CD14-positive monocyte (primary cell): ENCODE results near the gene CARMIL1. TPM values are rescaled to one million over a fixed set of nuclear protein-coding genes. Genes with fewer than 3 reads are reported as not detected.

Experiments
- DNase-seq, 3 donors: peaks; one replicate each; pipeline ENCODE4 v3.0.0-alpha.2; 2011 to 2022
- H2AFZ ChIP-seq: 2 replicates; pipeline ENCODE4 v1.6.0; 2012; ENCODE audit warnings: mild to moderate bottlenecking, low read depth, low read length, inconsistent platforms; ENCODE audit not compliant: insufficient read depth, poor library complexity, severe bottlenecking
- H3K27ac ChIP-seq, 2 donors: 1 replicate in 1 of 2; 2 replicates in 1 of 2; pipeline ENCODE4 v1.5.1; 2012 to 2013; ENCODE audit warnings: low read length in 2 of 2, control low read depth in 1 of 2, inconsistent platforms in 1 of 2, low read depth in 1 of 2, mild to moderate bottlenecking in 1 of 2
- H3K27me3 ChIP-seq, 2 donors: one replicate each; pipeline versions ENCODE4 v1.6.0 to v1.6.1; 2011 to 2013; ENCODE audit warnings: low read length in 2 of 2; ENCODE audit not compliant: control insufficient read depth in 2 of 2, insufficient read depth in 2 of 2
- H3K36me3 ChIP-seq, 2 donors: replicated peaks in 1 of 2; 1 replicate in 1 of 2; 2 replicates in 1 of 2; pipeline versions ENCODE4 v1.5.1 to v1.6.1; 2012 to 2013; ENCODE audit warnings: low read length in 2 of 2, control low read depth in 1 of 2, inconsistent platforms in 1 of 2, mild to moderate bottlenecking in 1 of 2; ENCODE audit not compliant: insufficient read depth in 2 of 2, control insufficient read depth in 1 of 2
- H3K4me1 ChIP-seq, 2 donors: 1 replicate in 1 of 2; 2 replicates in 1 of 2; pipeline versions ENCODE4 v1.5.1 to v1.6.1; 2012 to 2013; ENCODE audit warnings: low read length in 2 of 2, control low read depth in 1 of 2, inconsistent platforms in 1 of 2, mild to moderate bottlenecking in 1 of 2, moderate library complexity in 1 of 2; ENCODE audit not compliant: insufficient read depth in 2 of 2, control insufficient read depth in 1 of 2
- H3K4me2 ChIP-seq: replicated peaks from 2 replicates; pipeline ENCODE3; 2012; ENCODE audit warnings: low read length, moderate library complexity, mild to moderate bottlenecking; ENCODE audit not compliant: poor library complexity, severe bottlenecking; ENCODE audit errors: extremely low read depth
- H3K4me3 ChIP-seq, 3 experiments: fragments of 200-600 bp in 1 of 3; sonication (generic) in 1 of 3; replicated peaks in 1 of 3; 1 replicate in 2 of 3; 2 replicates in 1 of 3; pipeline ENCODE4 v1.5.1; 2011 to 2013; ENCODE audit warnings: low read length in 3 of 3, mild to moderate bottlenecking in 3 of 3, control low read depth in 2 of 3, low read depth in 2 of 3, inconsistent platforms in 1 of 3, moderate library complexity in 1 of 3
- H3K79me2 ChIP-seq: 2 replicates; pipeline ENCODE4 v1.6.0; 2012; ENCODE audit warnings: mild to moderate bottlenecking, control low read depth, inconsistent platforms, low read length, moderate library complexity; ENCODE audit not compliant: insufficient read depth
- H3K9ac ChIP-seq: 2 replicates; pipeline ENCODE4 v1.6.0; 2017; ENCODE audit warnings: low read length, mild to moderate bottlenecking; ENCODE audit not compliant: insufficient read depth, poor library complexity, severe bottlenecking
- H3K9me3 ChIP-seq, 2 donors: replicated peaks in 1 of 2; 1 replicate in 1 of 2; 2 replicates in 1 of 2; pipeline versions ENCODE4 v1.5.1 to v1.6.1; 2012 to 2013; ENCODE audit warnings: low read length in 2 of 2, control low read depth in 1 of 2; ENCODE audit not compliant: control insufficient read depth in 1 of 2, insufficient read depth in 1 of 2
- H4K20me1 ChIP-seq: 2 replicates; pipeline ENCODE4 v1.6.0; 2012; ENCODE audit warnings: mild to moderate bottlenecking, low read length, control low read depth, moderate library complexity; ENCODE audit not compliant: insufficient read depth
- H3K27ac Mint-ChIP-seq, 7 donors: one replicate each; pipeline ENCODE4 v1.8.0; 2020; ENCODE audit warnings: mild to moderate bottlenecking in 7 of 7, mixed read lengths in 7 of 7, moderate library complexity in 6 of 7, inconsistent platforms in 2 of 7
- H3K27me3 Mint-ChIP-seq, 3 donors: one replicate each; pipeline ENCODE4 v1.8.0; 2021 to 2022; ENCODE audit warnings: low read depth in 3 of 3, mild to moderate bottlenecking in 3 of 3, mixed read lengths in 3 of 3, moderate library complexity in 3 of 3, inconsistent platforms in 1 of 3
- H3K36me3 Mint-ChIP-seq, 2 donors: one replicate each; pipeline ENCODE4 v1.8.0; 2020; ENCODE audit warnings: mixed read lengths in 2 of 2, inconsistent platforms in 1 of 2, mild to moderate bottlenecking in 1 of 2
- H3K4me1 Mint-ChIP-seq: one replicate; pipeline ENCODE4 v1.8.0; 2020; ENCODE audit warnings: mild to moderate bottlenecking, mixed read lengths
- H3K4me3 Mint-ChIP-seq, 2 donors: one replicate each; pipeline ENCODE4 v1.8.0; 2020; ENCODE audit warnings: mild to moderate bottlenecking in 2 of 2, mixed read lengths in 2 of 2, moderate library complexity in 1 of 2
- H3K9me3 Mint-ChIP-seq, 7 donors: one replicate each; pipeline ENCODE4 v1.8.0; 2020 to 2022; ENCODE audit warnings: mixed read lengths in 7 of 7, mild to moderate bottlenecking in 6 of 7, moderate library complexity in 6 of 7, inconsistent platforms in 2 of 7
- CTCF ChIP-seq: fragments of 200-600 bp; IDR thresholded peaks from one replicate; pipeline ENCODE4 v1.8.0; 2022; ENCODE audit warnings: antibody characterized with exemption, mild to moderate bottlenecking
- WGBS: methylation state at CpG from one replicate; pipeline ENCODE4 v1.1.5; 2013; ENCODE audit warnings: missing lambda C conversion rate; ENCODE audit not compliant: insufficient coverage; 5-methylcytosine and 5-hydroxymethylcytosine counted together
- intact Hi-C, 2 donors: fragments of 100-400 bp; cut with micrococcal nuclease; formaldehyde crosslinking; loops; one replicate each; pipeline versions ENCODE4 v1.15.0 to v1.15.1; 2023
- polyA plus RNA-seq, 3 donors: library from polyadenylated mRNA; depleted of rRNA in 1 of 3; unstranded in 2 of 3; stranded (reverse) in 1 of 3; fragments of 300-500 nt in 2 of 3; fragments of >200 nt in 1 of 3; fragmentation: Illumina TruSeq in 2 of 3; gene quantifications; 1 replicate in 2 of 3; 2 replicates in 1 of 3; pipeline ENCODE4 v1.2.3, GENCODE V29; 2012 to 2021

The CARMIL1 gene
- polyA plus RNA-seq, 3 donors = 0.30 to 0.49 (median 0.41) TPM

GRCh38 chr6:25277386-25277785, 1.8 kb upstream of the CARMIL1 start:
- Histone ChIP-seq H4K20me1 (no peaks in the 10 kb centered on the region), H3K9me3 (no peaks in the 10 kb centered on the region), H3K36me3 (no peaks in the 10 kb centered on the region), H3K4me2 (no peak overlapping the region), H3K27me3 (peaks cover 0 to 5% of the 10 kb centered on the region in 2 donors), H3K79me2 (no peaks in the 10 kb centered on the region), H3K27ac (no peak overlapping the region), H3K4me1 (peaks cover 17 to 23% of the 10 kb centered on the region in 2 donors), H3K9ac (no peak overlapping the region), H2AFZ (no peak overlapping the region), H3K4me3 (no peak overlapping the region)
- Mint-ChIP-seq H3K36me3 (peaks cover 0 to 4% of the 10 kb centered on the region in 2 donors), H3K4me1 (peaks cover 28% of the 10 kb centered on the region), H3K27ac (no peak overlapping the region), H3K9me3 (peaks cover 0 to 5% (median 0%) of the 10 kb centered on the region in 7 donors), H3K4me3 (no peak overlapping the region), H3K27me3 (peaks cover 16 to 23% (median 17%) of the 10 kb centered on the region in 3 donors)
- no peak for DNase-seq
- no peak for TF ChIP-seq CTCF
- intact Hi-C loops = loop anchor here in 1 of 2 donors (10.0 kb wide), 1 partner anchor 277 kb away; no protein-coding TSS in a partner anchor
- no CpG with 5 or more reads among the region's 1 CpG for WGBS

GRCh38 chr6:25277857-25278256, 1.3 kb upstream of the CARMIL1 start:
- no peak overlapping the region for H3K27ac Mint-ChIP-seq
- H2AFZ ChIP-seq = no peak overlapping the region

More at GRCh38 chr6:25277857-25278256, 1.3 kb upstream of the CARMIL1 start:
- Histone ChIP-seq H3K9me3 (no peaks in the 10 kb centered on the region), H3K27me3 (peaks cover 0 to 5% of the 10 kb centered on the region in 2 donors), H3K79me2 (no peaks in the 10 kb centered on the region), H3K27ac (no peak overlapping the region), H3K4me1 (peaks cover 17 to 23% of the 10 kb centered on the region in 2 donors), H4K20me1 (no peaks in the 10 kb centered on the region), H3K9ac (no peak overlapping the region), H3K36me3 (no peaks in the 10 kb centered on the region), H3K4me3 (no peak overlapping the region), H3K4me2 (no peak overlapping the region)
- H3K4me1 Mint-ChIP-seq = peaks cover 28% of the 10 kb centered on the region
- no peak overlapping the region for H3K4me3 Mint-ChIP-seq
- no CpG with 5 or more reads among the region's 1 CpG for WGBS
- TF ChIP-seq CTCF = no peak
- H3K36me3 Mint-ChIP-seq = peaks cover 0 to 4% of the 10 kb centered on the region in 2 donors
- peaks cover 0 to 5% (median 0%) of the 10 kb centered on the region in 7 donors for H3K9me3 Mint-ChIP-seq
- H3K27me3 Mint-ChIP-seq = peaks cover 16 to 23% (median 17%) of the 10 kb centered on the region in 3 donors
- intact Hi-C loops = loop anchor here in 1 of 2 donors (10.0 kb wide), 1 partner anchor 277 kb away; no protein-coding TSS in a partner anchor
- DNase-seq = no peak
